HEK293 (cell line): ENCODE results near the gene FADS1.

ENCODE experiments used
- CTCF ChIA-PET: fragments of 350-600 bp; formaldehyde crosslinking; extraction: SDS; loops from one replicate; lab custom pipeline; 2021; ENCODE audit warnings: antibody characterized with exemption; lab: Yijun Ruan, JAX
- POLR2A ChIA-PET: fragments of 300-600 bp; formaldehyde crosslinking; extraction: SDS; loops from one replicate; lab custom pipeline; 2020; ENCODE audit warnings: antibody characterized with exemption, inconsistent platforms; lab: Yijun Ruan, JAX
- H3K27ac ChIP-seq: fragments of 200-500 bp; sonication (Bioruptor generic); 2 replicates; pipeline ENCODE4 v1.5.1; 2014; ENCODE audit warnings: low read depth, low read length, control low read depth, inconsistent platforms; ENCODE audit errors: extremely low read depth
- H3K36me3 ChIP-seq, 2 experiments: fragments of 200-500 bp in 1 of 2; sonication (Bioruptor generic) in 1 of 2; 1 replicate in 1 of 2; 2 replicates in 1 of 2; pipeline ENCODE4 v1.5.1; 2014 to 2017; ENCODE audit warnings: inconsistent platforms in 2 of 2, low read length in 2 of 2; ENCODE audit not compliant: control insufficient read depth in 2 of 2, insufficient read depth in 1 of 2
- H3K4me1 ChIP-seq: fragments of 200-500 bp; sonication (Bioruptor generic); 2 replicates; pipeline ENCODE4 v1.5.1; 2014; ENCODE audit warnings: mild to moderate bottlenecking, low read length, inconsistent platforms; ENCODE audit not compliant: control insufficient read depth, insufficient read depth
- H3K4me3 ChIP-seq: 2 replicates; pipeline ENCODE4 v1.5.1; 2011; ENCODE audit warnings: low read depth, mild to moderate bottlenecking, control low read depth, low read length, moderate library complexity
- H3K9me3 ChIP-seq: fragments of 200-500 bp; sonication (Bioruptor generic); 2 replicates; pipeline ENCODE4 v1.5.1; 2014; ENCODE audit warnings: low read depth, low read length, inconsistent platforms; ENCODE audit not compliant: control insufficient read depth, insufficient read depth
- CTCF ChIP-seq: fragments of 450-650 bp; formaldehyde crosslinking; IDR thresholded peaks from 2 replicates; pipeline ENCODE4 v1.5.1; 2016; ENCODE audit warnings: missing biosample characterization, missing genetic modification characterization
- EGR2 ChIP-seq: fragments of 450-650 bp; formaldehyde crosslinking; IDR thresholded peaks from 2 replicates; pipeline ENCODE4 v1.5.1; 2016; ENCODE audit warnings: low read depth, missing biosample characterization, missing genetic modification characterization
- HOXA7 ChIP-seq: sonication (generic); formaldehyde crosslinking; IDR thresholded peaks from 2 replicates; pipeline ENCODE4 v1.8.1; 2022; ENCODE audit warnings: missing genetic modification reagents, borderline replicate concordance
- IKZF3 ChIP-seq: fragments of 450-650 bp; IDR thresholded peaks from 2 replicates; pipeline ENCODE4 v1.5.0; 2018; ENCODE audit warnings: missing biosample characterization, mild to moderate bottlenecking, missing genetic modification characterization, moderate library complexity
- KLF10 ChIP-seq: fragments of 450-650 bp; IDR thresholded peaks from 2 replicates; pipeline ENCODE4 v1.5.1; 2018; ENCODE audit warnings: missing biosample characterization, mild to moderate bottlenecking, missing genetic modification characterization
- OVOL3 ChIP-seq: fragments of 450-650 bp; formaldehyde crosslinking; IDR thresholded peaks from 2 replicates; pipeline ENCODE4 v1.5.1; 2016; ENCODE audit warnings: missing biosample characterization, missing genetic modification characterization
- PATZ1 ChIP-seq: fragments of 450-650 bp; formaldehyde crosslinking; IDR thresholded peaks from 2 replicates; pipeline ENCODE4 v1.5.1; 2016; ENCODE audit warnings: missing biosample characterization, missing genetic modification characterization
- SP2 ChIP-seq: fragments of 450-650 bp; formaldehyde crosslinking; IDR thresholded peaks from 2 replicates; pipeline ENCODE4 v1.5.1; 2016; ENCODE audit warnings: missing biosample characterization, missing genetic modification characterization
- ZFP3 ChIP-seq: fragments of 450-650 bp; formaldehyde crosslinking; IDR thresholded peaks from 2 replicates; pipeline ENCODE4 v1.5.1; 2016; ENCODE audit warnings: low read depth, missing biosample characterization, missing genetic modification characterization
- ZNF112 ChIP-seq: fragments of 450-650 bp; formaldehyde crosslinking; IDR thresholded peaks from 2 replicates; pipeline ENCODE4 v1.5.0; 2017; ENCODE audit warnings: missing biosample characterization, missing genetic modification characterization
- ZNF221 ChIP-seq: fragments of 450-650 bp; formaldehyde crosslinking; IDR thresholded peaks from 2 replicates; pipeline ENCODE4 v1.5.1; 2017; ENCODE audit warnings: missing biosample characterization, missing genetic modification characterization, borderline replicate concordance
- ZNF248 ChIP-seq: fragments of 450-650 bp; formaldehyde crosslinking; IDR thresholded peaks from 2 replicates; pipeline ENCODE4 v1.5.1; 2017; ENCODE audit warnings: missing biosample characterization, missing genetic modification characterization
- ZNF366 ChIP-seq: fragments of 450-650 bp; formaldehyde crosslinking; conservative IDR thresholded peaks from 2 replicates; pipeline ENCODE4 v1.5.1; 2016; ENCODE audit warnings: missing biosample characterization, missing genetic modification characterization
- ZNF529 ChIP-seq: fragments of 450-650 bp; formaldehyde crosslinking; IDR thresholded peaks from 2 replicates; pipeline ENCODE4 v1.5.1; 2017; ENCODE audit warnings: missing genetic modification characterization, missing biosample characterization; ENCODE audit not compliant: insufficient replicate concordance
- ZNF544 ChIP-seq: fragments of 450-650 bp; formaldehyde crosslinking; IDR thresholded peaks from 2 replicates; pipeline ENCODE4 v1.5.0; 2017; ENCODE audit warnings: missing biosample characterization, missing genetic modification characterization
- ZNF560 ChIP-seq: fragments of 450-650 bp; formaldehyde crosslinking; IDR thresholded peaks from 2 replicates; pipeline ENCODE4 v1.5.1; 2017; ENCODE audit warnings: missing biosample characterization, missing genetic modification characterization, borderline replicate concordance
- ZNF639 ChIP-seq: fragments of 450-650 bp; formaldehyde crosslinking; IDR thresholded peaks from 2 replicates; pipeline ENCODE4 v1.5.1; 2016; ENCODE audit warnings: missing biosample characterization, missing genetic modification characterization
- ZNF76 ChIP-seq: fragments of 450-650 bp; formaldehyde crosslinking; IDR thresholded peaks from 2 replicates; pipeline ENCODE4; 2016; ENCODE audit warnings: low read depth, missing biosample characterization, missing genetic modification characterization, borderline replicate concordance
- ZNF830 ChIP-seq: fragments of 450-650 bp; IDR thresholded peaks from 2 replicates; pipeline ENCODE4 v1.5.0; 2018; ENCODE audit warnings: missing biosample characterization, missing genetic modification characterization, low read depth, mild to moderate bottlenecking, moderate library complexity
- TF ChIP-seq, protein P1 (sequence below): fragments of 450-650 bp; formaldehyde crosslinking; IDR thresholded peaks from 2 replicates; pipeline ENCODE4 v1.5.1; 2016; ENCODE audit warnings: missing biosample characterization, missing genetic modification characterization

FADS1 gene

DNA sequence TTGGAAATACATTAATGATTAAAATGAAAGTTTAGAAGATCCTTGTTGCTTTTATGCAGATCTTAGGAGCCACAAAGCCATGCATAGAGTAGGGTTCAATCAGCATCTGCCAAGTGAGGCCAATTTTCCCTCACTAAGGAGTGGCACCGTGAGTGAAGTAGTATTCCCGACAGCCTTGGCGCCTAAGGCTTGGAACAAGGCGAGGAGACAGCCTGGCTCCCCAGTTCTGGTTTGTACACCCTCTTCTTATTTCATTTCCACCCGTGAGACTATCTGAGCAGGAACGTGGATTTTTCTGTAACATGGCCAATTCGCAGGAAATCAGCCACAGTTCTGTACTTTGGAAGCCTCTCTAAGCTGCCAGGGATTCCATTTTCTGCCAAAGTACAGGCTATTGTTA is 33.9 kb upstream of the FADS1 start:
- ChIA-PET CTCF (interaction anchor here (0.7 kb wide), 1 partner anchor 232 kb away, joined by 3 read pairs; no protein-coding TSS in a partner anchor), POLR2A (no interaction called here)
- no peak for TF ChIP-seq ZNF830
- no peak for TF ChIP-seq PATZ1
- TF ChIP-seq ZNF639 (tag by site-specific recombination) = no peak
- TF ChIP-seq ZFP3 (tag by site-specific recombination) = no peak
- no peak for TF ChIP-seq ZNF560
- TF ChIP-seq KLF10 = no peak
- TF ChIP-seq, protein P1, sequence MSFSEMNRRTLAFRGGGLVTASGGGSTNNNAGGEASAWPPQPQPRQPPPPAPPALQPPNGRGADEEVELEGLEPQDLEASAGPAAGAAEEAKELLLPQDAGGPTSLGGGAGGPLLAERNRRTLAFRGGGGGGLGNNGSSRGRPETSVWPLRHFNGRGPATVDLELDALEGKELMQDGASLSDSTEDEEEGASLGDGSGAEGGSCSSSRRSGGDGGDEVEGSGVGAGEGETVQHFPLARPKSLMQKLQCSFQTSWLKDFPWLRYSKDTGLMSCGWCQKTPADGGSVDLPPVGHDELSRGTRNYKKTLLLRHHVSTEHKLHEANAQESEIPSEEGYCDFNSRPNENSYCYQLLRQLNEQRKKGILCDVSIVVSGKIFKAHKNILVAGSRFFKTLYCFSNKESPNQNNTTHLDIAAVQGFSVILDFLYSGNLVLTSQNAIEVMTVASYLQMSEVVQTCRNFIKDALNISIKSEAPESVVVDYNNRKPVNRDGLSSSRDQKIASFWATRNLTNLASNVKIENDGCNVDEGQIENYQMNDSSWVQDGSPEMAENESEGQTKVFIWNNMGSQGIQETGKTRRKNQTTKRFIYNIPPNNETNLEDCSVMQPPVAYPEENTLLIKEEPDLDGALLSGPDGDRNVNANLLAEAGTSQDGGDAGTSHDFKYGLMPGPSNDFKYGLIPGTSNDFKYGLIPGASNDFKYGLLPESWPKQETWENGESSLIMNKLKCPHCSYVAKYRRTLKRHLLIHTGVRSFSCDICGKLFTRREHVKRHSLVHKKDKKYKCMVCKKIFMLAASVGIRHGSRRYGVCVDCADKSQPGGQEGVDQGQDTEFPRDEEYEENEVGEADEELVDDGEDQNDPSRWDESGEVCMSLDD (tag by site-specific recombination) = no peak
- TF ChIP-seq CTCF = no peak
- TF ChIP-seq OVOL3 (tag by site-specific recombination) = no peak
- no peak for TF ChIP-seq ZNF221 (tag by site-specific recombination)
- no peak for TF ChIP-seq ZNF112 (tag by site-specific recombination)
- TF ChIP-seq SP2 (tag by site-specific recombination) = no peak
- no peak for TF ChIP-seq ZNF76 (tag by site-specific recombination)
- no peak for TF ChIP-seq HOXA7 (CRISPR knock-in tag)
- TF ChIP-seq ZNF529 (tag by site-specific recombination) = no peak
- no peak for TF ChIP-seq ZNF544 (tag by site-specific recombination)
- no peak for TF ChIP-seq ZNF248 (tag by site-specific recombination)
- no peak for TF ChIP-seq ZNF366
- no peak for TF ChIP-seq EGR2 (tag by site-specific recombination)
- no peak for TF ChIP-seq IKZF3 (tag by site-specific recombination)
- Histone ChIP-seq H3K36me3 (peaks cover 11 to 22% of the 10 kb centered on the region in 2 experiments), H3K4me1 (no peaks in the 10 kb centered on the region), H3K4me3 (no peak overlapping the region), H3K27ac (no peak overlapping the region), H3K9me3 (no peaks in the 10 kb centered on the region)
